ENCODE data around the gene DIO1.

DNA sequence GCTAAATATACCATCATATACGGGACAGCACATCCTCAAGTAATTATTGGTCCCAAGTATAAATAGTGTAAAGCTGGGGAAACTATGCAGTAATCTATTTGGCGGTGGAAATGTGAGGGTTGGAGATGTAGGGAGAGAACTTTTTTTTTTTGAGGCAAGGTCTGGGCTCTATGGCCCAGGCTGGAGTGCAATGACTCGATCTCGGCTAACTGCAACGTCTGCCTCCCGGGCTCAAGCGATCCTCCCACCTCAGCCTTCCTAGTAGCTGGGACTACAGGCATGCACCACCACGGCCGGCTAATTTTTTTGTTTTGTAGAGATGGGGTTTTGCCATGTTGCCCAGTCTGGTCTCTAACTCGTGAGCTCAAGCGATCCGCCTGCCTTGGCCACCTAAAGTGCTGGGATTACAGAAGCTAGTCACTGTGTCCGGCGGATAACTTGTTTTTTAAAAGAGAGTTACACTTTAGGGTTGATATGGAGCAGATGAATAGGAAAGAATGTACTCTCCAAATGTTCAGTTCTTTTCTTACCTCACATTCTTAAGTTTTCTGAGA, 49.6 kb downstream of the DIO1 start:
- TF ChIP-seq, protein P1, sequence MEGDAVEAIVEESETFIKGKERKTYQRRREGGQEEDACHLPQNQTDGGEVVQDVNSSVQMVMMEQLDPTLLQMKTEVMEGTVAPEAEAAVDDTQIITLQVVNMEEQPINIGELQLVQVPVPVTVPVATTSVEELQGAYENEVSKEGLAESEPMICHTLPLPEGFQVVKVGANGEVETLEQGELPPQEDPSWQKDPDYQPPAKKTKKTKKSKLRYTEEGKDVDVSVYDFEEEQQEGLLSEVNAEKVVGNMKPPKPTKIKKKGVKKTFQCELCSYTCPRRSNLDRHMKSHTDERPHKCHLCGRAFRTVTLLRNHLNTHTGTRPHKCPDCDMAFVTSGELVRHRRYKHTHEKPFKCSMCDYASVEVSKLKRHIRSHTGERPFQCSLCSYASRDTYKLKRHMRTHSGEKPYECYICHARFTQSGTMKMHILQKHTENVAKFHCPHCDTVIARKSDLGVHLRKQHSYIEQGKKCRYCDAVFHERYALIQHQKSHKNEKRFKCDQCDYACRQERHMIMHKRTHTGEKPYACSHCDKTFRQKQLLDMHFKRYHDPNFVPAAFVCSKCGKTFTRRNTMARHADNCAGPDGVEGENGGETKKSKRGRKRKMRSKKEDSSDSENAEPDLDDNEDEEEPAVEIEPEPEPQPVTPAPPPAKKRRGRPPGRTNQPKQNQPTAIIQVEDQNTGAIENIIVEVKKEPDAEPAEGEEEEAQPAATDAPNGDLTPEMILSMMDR (conservative IDR thresholded peaks at IDR 0.05), result no peak
- TF ChIP-seq EZH2 (IDR thresholded peaks at IDR 0.05; ENCODE audit: low read depth), result no peak
